ENCODE measurements around the gene PARD3.

The PARD3 gene

GRCh38 chr10:34736976-34737771 is 77.9 kb downstream of the PARD3 start:
- no peak for DNase-seq

GRCh38 chr10:34734918-34735317 is 80.2 kb downstream of the PARD3 start:
- no peak for DNase-seq

- no peak for DNase-seq
Observed at GRCh38 chr10:34732926-34733325, 82.2 kb downstream of the PARD3 start.

GRCh38 chr10:34731885-34732701 is 83.0 kb downstream of the PARD3 start:
- no peak for DNase-seq

- DNase-seq: no peak
Observed at GRCh38 chr10:34731213-34731612, 83.9 kb downstream of the PARD3 start.

- no peak for DNase-seq
Observed at GRCh38 chr10:34730726-34731125, 84.4 kb downstream of the PARD3 start.

- DNase-seq: no peak
Observed at GRCh38 chr10:34729619-34730018, 85.5 kb downstream of the PARD3 start.

GRCh38 chr10:34728361-34728760 is 86.7 kb downstream of the PARD3 start:
- no peak for DNase-seq

GRCh38 chr10:34727595-34728033 is 87.5 kb downstream of the PARD3 start:
- DNase-seq: no peak

GRCh38 chr10:34726862-34727261 is 88.2 kb downstream of the PARD3 start:
- no peak for DNase-seq

- DNase-seq: no peak
Observed at GRCh38 chr10:34723750-34724149, 91.3 kb downstream of the PARD3 start.

- no peak for DNase-seq
Observed at GRCh38 chr10:34722404-34722803, 92.7 kb downstream of the PARD3 start.

GRCh38 chr10:34721208-34721840 is 93.8 kb downstream of the PARD3 start:
- no peak for DNase-seq

- DNase-seq: no peak
Observed at GRCh38 chr10:34719746-34720145, 95.3 kb downstream of the PARD3 start.

GRCh38 chr10:34719328-34719727 is 95.8 kb downstream of the PARD3 start:
- DNase-seq: no peak

GRCh38 chr10:34717429-34717828 is 97.7 kb downstream of the PARD3 start:
- no peak for DNase-seq

- DNase-seq: no peak
Observed at GRCh38 chr10:34716958-34717357, 98.1 kb downstream of the PARD3 start.

- no peak for DNase-seq
Observed at GRCh38 chr10:34716234-34716633, 98.9 kb downstream of the PARD3 start.

GRCh38 chr10:34715511-34716187 is 99.4 kb downstream of the PARD3 start:
- no peak for DNase-seq

GRCh38 chr10:34713875-34714274 is 101.2 kb downstream of the PARD3 start:
- DNase-seq: no peak

- no peak for DNase-seq
Observed at GRCh38 chr10:34711500-34711899, 103.6 kb downstream of the PARD3 start.

GRCh38 chr10:34710391-34710751 is 104.7 kb downstream of the PARD3 start:
- DNase-seq: no peak

All from 8988T (cell line).